Muscle layer of duodenum (tissue), 2 donors: Measurements from ENCODE around the gene CST7.

ENCODE experiments used
- H3K27ac ChIP-seq: one replicate; pipeline ENCODE4 v1.7.0; 2013; ENCODE audit warnings: mild to moderate bottlenecking, low read length
- H3K27me3 ChIP-seq: one replicate; pipeline ENCODE4 v1.7.0; 2013; ENCODE audit warnings: low read depth, mild to moderate bottlenecking, control low read depth, low read length
- H3K36me3 ChIP-seq, 2 donors: one replicate each; pipeline ENCODE4 v1.7.0; 2013; ENCODE audit warnings: low read length in 2 of 2, control low read depth in 1 of 2, mild to moderate bottlenecking in 1 of 2; ENCODE audit not compliant: insufficient read depth in 2 of 2, control insufficient read depth in 1 of 2
- H3K4me1 ChIP-seq, 2 donors: one replicate each; pipeline ENCODE4 v1.7.0; 2013; ENCODE audit warnings: low read length in 2 of 2, mild to moderate bottlenecking in 2 of 2, control low read depth in 1 of 2, moderate library complexity in 1 of 2; ENCODE audit not compliant: insufficient read depth in 2 of 2, control insufficient read depth in 1 of 2
- H3K4me3 ChIP-seq, 2 donors: one replicate each; pipeline ENCODE4 v1.7.0; 2013; ENCODE audit warnings: low read length in 2 of 2, low read depth in 1 of 2, mild to moderate bottlenecking in 1 of 2
- H3K9me3 ChIP-seq, 2 donors: one replicate each; pipeline ENCODE4 v1.7.0; 2013; ENCODE audit warnings: low read length in 2 of 2, control low read depth in 1 of 2, mild to moderate bottlenecking in 1 of 2; ENCODE audit not compliant: control insufficient read depth in 1 of 2
- donor health status: healthy.

The CST7 gene

GRCh38 chr20:24953209-24953575 is 4.1 kb downstream of the CST7 start:
- peaks cover 0 to 14% of the 10 kb centered on the region in 2 donors for H3K36me3 ChIP-seq
- H3K27me3 ChIP-seq: no peaks in the 10 kb centered on the region
- no peaks in the 10 kb centered on the region for H3K9me3 ChIP-seq
- peaks cover 0 to 5% of the 10 kb centered on the region in 2 donors for H3K4me1 ChIP-seq
- no peak overlapping the region for H3K4me3 ChIP-seq
- H3K27ac ChIP-seq: no peak overlapping the region

GRCh38 chr20:24953621-24954133 is 4.6 kb downstream of the CST7 start:
- no peak overlapping the region for H3K4me3 ChIP-seq
- no peaks in the 10 kb centered on the region for H3K9me3 ChIP-seq
- no peak overlapping the region for H3K27ac ChIP-seq
- H3K36me3 ChIP-seq: peaks cover under 1 to 19% of the 10 kb centered on the region in 2 donors
- no peaks in the 10 kb centered on the region for H3K27me3 ChIP-seq
- peaks cover 0 to 5% of the 10 kb centered on the region in 2 donors for H3K4me1 ChIP-seq

- Histone ChIP-seq H3K36me3 (peaks cover 3 to 24% of the 10 kb centered on the region in 2 donors), H3K4me3 (no peak overlapping the region), H3K27me3 (no peaks in the 10 kb centered on the region), H3K4me1 (peaks cover 0 to 5% of the 10 kb centered on the region in 2 donors), H3K27ac (no peak overlapping the region), H3K9me3 (no peaks in the 10 kb centered on the region)
Measured at GRCh38 chr20:24954151-24954550, 5.1 kb downstream of the CST7 start.

- no peaks in the 10 kb centered on the region for H3K9me3 ChIP-seq
- peaks cover 6 to 26% of the 10 kb centered on the region in 2 donors for H3K36me3 ChIP-seq
- no peaks in the 10 kb centered on the region for H3K27me3 ChIP-seq
- no peak overlapping the region for H3K4me3 ChIP-seq
- no peak overlapping the region for H3K27ac ChIP-seq
- H3K4me1 ChIP-seq: peaks cover 0 to 5% of the 10 kb centered on the region in 2 donors
Measured at GRCh38 chr20:24954566-24954965, 5.5 kb downstream of the CST7 start.

GRCh38 chr20:24955045-24955444 is 6.0 kb downstream of the CST7 start:
- Histone ChIP-seq H3K9me3 (no peaks in the 10 kb centered on the region), H3K27ac (no peak overlapping the region), H3K4me1 (peaks cover 0 to 5% of the 10 kb centered on the region in 2 donors), H3K36me3 (peaks cover 8 to 31% of the 10 kb centered on the region in 2 donors), H3K27me3 (no peaks in the 10 kb centered on the region), H3K4me3 (no peak overlapping the region)

- peaks cover 0 to 5% of the 10 kb centered on the region in 2 donors for H3K4me1 ChIP-seq
- H3K9me3 ChIP-seq: no peaks in the 10 kb centered on the region
- no peak overlapping the region for H3K27ac ChIP-seq
- no peaks in the 10 kb centered on the region for H3K27me3 ChIP-seq
- peaks cover 20 to 42% of the 10 kb centered on the region in 2 donors for H3K36me3 ChIP-seq
- no peak overlapping the region for H3K4me3 ChIP-seq
Measured at GRCh38 chr20:24956001-24956841, 7.2 kb downstream of the CST7 start.

GRCh38 chr20:24957326-24958016 is 8.4 kb downstream of the CST7 start:
- Histone ChIP-seq H3K4me1 (peaks cover 0 to 5% of the 10 kb centered on the region in 2 donors), H3K27me3 (no peaks in the 10 kb centered on the region), H3K4me3 (no peak overlapping the region), H3K9me3 (no peaks in the 10 kb centered on the region), H3K27ac (no peak overlapping the region), H3K36me3 (peaks cover 24 to 54% of the 10 kb centered on the region in 2 donors)

- H3K4me3 ChIP-seq: no peak overlapping the region
- H3K27me3 ChIP-seq: no peaks in the 10 kb centered on the region
- H3K27ac ChIP-seq: no peak overlapping the region
- peaks cover 37 to 66% of the 10 kb centered on the region in 2 donors for H3K36me3 ChIP-seq
- H3K4me1 ChIP-seq: peaks cover 0 to 5% of the 10 kb centered on the region in 2 donors
- no peaks in the 10 kb centered on the region for H3K9me3 ChIP-seq
Measured at GRCh38 chr20:24958506-24959385, 9.7 kb downstream of the CST7 start.

GRCh38 chr20:24959591-24960301 is 10.7 kb downstream of the CST7 start:
- H3K27ac ChIP-seq: no peak overlapping the region
- no peak overlapping the region for H3K4me3 ChIP-seq
- H3K27me3 ChIP-seq: no peaks in the 10 kb centered on the region
- no peaks in the 10 kb centered on the region for H3K9me3 ChIP-seq
- peaks cover 45 to 76% of the 10 kb centered on the region in 2 donors for H3K36me3 ChIP-seq
- no peaks in the 10 kb centered on the region for H3K4me1 ChIP-seq

- H3K4me3 ChIP-seq: no peak overlapping the region
- no peak overlapping the region for H3K27ac ChIP-seq
- peaks cover 47 to 82% of the 10 kb centered on the region in 2 donors for H3K36me3 ChIP-seq
- H3K4me1 ChIP-seq: no peaks in the 10 kb centered on the region
- no peaks in the 10 kb centered on the region for H3K9me3 ChIP-seq
- H3K27me3 ChIP-seq: no peaks in the 10 kb centered on the region
Measured at GRCh38 chr20:24960302-24960801, 11.3 kb downstream of the CST7 start.
